Nephron progenitor cell (in vitro differentiated cells): ENCODE measurements around the gene TGM2.

Source experiments
- DNase-seq: peaks from one replicate; pipeline ENCODE4 v3.0.0; 2021
- H3K27ac Mint-ChIP-seq: 2 replicates; pipeline ENCODE4 v1.8.0; 2021; ENCODE audit warnings: mild to moderate bottlenecking, moderate library complexity, mixed read lengths
- H3K27me3 Mint-ChIP-seq: 2 replicates; pipeline ENCODE4 v1.8.0; 2021; ENCODE audit warnings: mild to moderate bottlenecking, low read depth, mixed read lengths; ENCODE audit not compliant: poor library complexity
- H3K36me3 Mint-ChIP-seq: 2 replicates; pipeline ENCODE4 v1.8.0; 2021; ENCODE audit warnings: low read depth, mixed read lengths
- H3K4me1 Mint-ChIP-seq: 2 replicates; pipeline ENCODE4 v1.8.0; 2021; ENCODE audit warnings: mixed read lengths
- H3K4me3 Mint-ChIP-seq: 2 replicates; pipeline ENCODE4 v1.8.0; 2021; ENCODE audit warnings: mild to moderate bottlenecking, moderate library complexity, mixed read lengths
- H3K9me3 Mint-ChIP-seq: 2 replicates; pipeline ENCODE4 v1.8.0; 2021; ENCODE audit warnings: mild to moderate bottlenecking, moderate library complexity, mixed read lengths
- TF ChIP-seq, protein P1 (sequence below): fragments of 200-600 bp; sonication (generic); IDR thresholded peaks from 2 replicates; pipeline ENCODE4 v1.5.0; 2021; ENCODE audit warnings: antibody characterized with exemption

Gene TGM2

DNA sequence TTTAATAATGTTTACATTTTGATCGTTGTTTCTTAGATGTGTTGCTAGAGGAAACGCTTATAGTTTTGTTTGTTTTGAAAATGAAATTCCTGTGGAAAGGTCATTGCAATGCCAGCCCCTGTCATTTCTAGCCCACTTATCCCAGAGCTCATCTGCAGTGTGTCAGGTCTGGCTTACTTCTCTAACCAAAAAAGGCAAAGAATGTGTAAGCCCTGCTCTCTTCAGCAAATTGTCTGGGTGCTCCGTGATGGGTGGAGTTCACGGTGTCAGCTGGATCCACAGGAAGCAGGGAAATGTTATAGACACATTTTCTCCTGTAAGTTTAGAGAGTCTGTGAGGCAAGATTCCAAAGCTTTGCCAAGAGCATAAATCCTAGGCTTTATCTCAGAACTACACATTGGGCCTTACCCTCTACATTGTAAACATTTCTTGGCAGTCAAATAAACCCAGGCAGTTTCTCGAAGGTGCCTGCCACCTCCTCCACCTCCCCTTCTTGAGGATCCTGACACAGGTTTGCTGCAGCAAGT, 80.6 kb downstream of the TGM2 start:
- Mint-ChIP-seq H3K4me3 (no peak overlapping the region), H3K27me3 (no peaks in the 10 kb centered on the region), H3K9me3 (peaks cover 35% of the 10 kb centered on the region), H3K36me3 (peaks cover 87% of the 10 kb centered on the region), H3K27ac (peak overlapping the region; percentile 90), H3K4me1 (peaks cover 29% of the 10 kb centered on the region)
- no peak for DNase-seq
- TF ChIP-seq, protein P1, sequence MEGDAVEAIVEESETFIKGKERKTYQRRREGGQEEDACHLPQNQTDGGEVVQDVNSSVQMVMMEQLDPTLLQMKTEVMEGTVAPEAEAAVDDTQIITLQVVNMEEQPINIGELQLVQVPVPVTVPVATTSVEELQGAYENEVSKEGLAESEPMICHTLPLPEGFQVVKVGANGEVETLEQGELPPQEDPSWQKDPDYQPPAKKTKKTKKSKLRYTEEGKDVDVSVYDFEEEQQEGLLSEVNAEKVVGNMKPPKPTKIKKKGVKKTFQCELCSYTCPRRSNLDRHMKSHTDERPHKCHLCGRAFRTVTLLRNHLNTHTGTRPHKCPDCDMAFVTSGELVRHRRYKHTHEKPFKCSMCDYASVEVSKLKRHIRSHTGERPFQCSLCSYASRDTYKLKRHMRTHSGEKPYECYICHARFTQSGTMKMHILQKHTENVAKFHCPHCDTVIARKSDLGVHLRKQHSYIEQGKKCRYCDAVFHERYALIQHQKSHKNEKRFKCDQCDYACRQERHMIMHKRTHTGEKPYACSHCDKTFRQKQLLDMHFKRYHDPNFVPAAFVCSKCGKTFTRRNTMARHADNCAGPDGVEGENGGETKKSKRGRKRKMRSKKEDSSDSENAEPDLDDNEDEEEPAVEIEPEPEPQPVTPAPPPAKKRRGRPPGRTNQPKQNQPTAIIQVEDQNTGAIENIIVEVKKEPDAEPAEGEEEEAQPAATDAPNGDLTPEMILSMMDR: no peak

DNA sequence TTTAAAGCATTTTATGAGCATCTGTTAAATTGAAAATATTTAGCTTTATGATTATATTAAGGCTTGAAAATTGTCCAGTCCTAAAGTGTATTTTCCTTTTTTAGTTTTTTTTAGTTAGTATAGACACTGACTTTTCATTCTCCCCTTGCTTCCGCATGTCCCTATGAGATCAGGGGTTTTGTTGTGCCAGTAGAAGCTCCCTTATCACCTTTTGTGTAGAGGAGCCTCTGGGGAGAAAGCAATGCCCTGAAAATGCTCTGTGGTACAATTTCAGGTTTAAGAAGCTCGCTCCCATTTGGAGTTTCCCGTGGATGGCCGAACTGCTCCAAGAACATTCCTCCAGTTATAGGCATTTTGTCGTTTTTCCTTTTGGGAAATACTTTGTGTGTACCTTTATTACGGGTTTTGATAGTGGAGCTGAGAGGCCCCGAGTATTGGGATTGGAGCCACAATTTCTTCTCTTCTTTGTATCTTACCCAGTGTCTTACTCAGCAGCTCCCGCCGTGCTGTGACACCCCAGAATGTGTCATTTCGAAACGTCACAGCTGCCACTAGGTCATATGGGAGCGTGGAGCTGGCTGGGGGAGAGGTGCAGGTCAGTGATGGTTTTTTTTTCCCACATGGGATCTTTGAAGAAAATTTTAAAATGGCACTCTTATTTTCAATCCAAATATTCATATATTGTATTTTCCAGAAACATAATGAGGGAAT, 81.6 kb downstream of the TGM2 start:
- Mint-ChIP-seq H3K27ac (peak overlapping the region; percentile 90), H3K4me3 (no peak overlapping the region), H3K27me3 (no peaks in the 10 kb centered on the region), H3K36me3 (peaks cover 90% of the 10 kb centered on the region), H3K4me1 (peaks cover 30% of the 10 kb centered on the region), H3K9me3 (peaks cover 45% of the 10 kb centered on the region)
- TF ChIP-seq, protein P1: no peak
- no peak for DNase-seq

DNA sequence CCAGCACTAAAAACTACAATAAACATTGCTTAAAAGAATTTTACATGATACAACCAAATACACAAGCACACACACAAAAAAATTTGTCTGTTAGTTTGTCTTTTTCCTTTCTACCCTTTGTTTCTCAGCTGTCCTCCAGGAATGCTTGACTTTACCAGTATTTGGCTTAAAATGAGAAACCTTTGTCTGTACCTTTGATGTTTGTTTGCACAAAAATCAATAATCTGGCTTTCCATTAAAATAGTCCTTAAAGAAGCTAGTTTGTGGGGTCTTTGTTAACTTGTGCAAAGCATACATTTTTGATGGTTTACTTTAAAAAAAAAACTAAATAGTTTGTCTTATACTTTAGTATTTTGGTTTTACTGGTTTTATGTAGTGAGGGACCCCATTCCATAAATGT, 82.2 kb downstream of the TGM2 start:
- peaks cover 45% of the 10 kb centered on the region for H3K9me3 Mint-ChIP-seq
- no peaks in the 10 kb centered on the region for H3K27me3 Mint-ChIP-seq
- DNase-seq: no peak
- no peak overlapping the region for H3K4me3 Mint-ChIP-seq
- peaks cover 90% of the 10 kb centered on the region for H3K36me3 Mint-ChIP-seq
- TF ChIP-seq, protein P1: no peak
- H3K27ac Mint-ChIP-seq: no peak overlapping the region
- H3K4me1 Mint-ChIP-seq: peaks cover 34% of the 10 kb centered on the region

DNA sequence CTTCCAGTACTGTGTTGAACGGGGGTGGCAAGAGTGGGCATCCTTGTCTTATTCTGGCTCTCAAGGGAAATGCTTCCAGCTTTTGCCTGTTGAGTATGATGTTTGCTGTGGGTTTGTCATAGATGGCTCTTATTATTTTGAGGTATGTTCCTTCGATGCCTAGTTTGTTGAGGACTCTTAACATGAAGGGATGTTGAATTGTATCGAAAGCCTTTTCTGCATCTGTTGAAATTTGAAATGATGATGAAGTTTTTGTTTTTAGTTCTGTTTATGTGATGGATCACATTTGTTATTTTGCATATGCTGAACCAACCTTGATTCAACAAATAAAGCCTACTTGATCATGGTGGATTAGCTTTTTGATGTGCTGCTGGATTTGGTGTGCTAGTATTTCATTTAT, 83.5 kb downstream of the TGM2 start:
- H3K36me3 Mint-ChIP-seq: peaks cover 85% of the 10 kb centered on the region
- TF ChIP-seq, protein P1: no peak
- H3K4me1 Mint-ChIP-seq: peaks cover 41% of the 10 kb centered on the region
- H3K27me3 Mint-ChIP-seq: no peaks in the 10 kb centered on the region
- no peak overlapping the region for H3K4me3 Mint-ChIP-seq
- no peak for DNase-seq
- H3K9me3 Mint-ChIP-seq: peaks cover 45% of the 10 kb centered on the region
- no peak overlapping the region for H3K27ac Mint-ChIP-seq

DNA sequence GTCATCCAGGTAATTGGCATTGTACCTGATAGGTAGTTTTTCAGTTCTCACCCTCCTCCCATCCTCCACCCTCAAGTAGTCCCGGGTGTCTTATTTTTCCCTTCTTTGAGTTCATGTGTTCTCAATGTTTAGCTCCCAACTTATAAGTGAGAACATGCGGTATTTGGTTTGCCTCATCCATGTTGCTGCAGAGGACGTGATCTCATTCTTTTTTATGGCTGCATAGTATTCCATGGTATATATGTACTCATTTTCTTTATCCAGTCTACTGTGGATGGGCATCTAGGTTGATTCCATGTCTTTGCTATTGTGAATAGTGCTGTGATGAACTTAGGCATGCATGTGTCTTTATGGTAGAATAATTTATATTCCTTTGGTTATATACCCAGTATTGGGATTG, 85.7 kb downstream of the TGM2 start:
- DNase-seq: no peak
- no peaks in the 10 kb centered on the region for H3K27me3 Mint-ChIP-seq
- TF ChIP-seq, protein P1: no peak
- peaks cover 70% of the 10 kb centered on the region for H3K36me3 Mint-ChIP-seq
- peaks cover 45% of the 10 kb centered on the region for H3K9me3 Mint-ChIP-seq
- H3K4me1 Mint-ChIP-seq: peaks cover 45% of the 10 kb centered on the region
- no peak overlapping the region for H3K4me3 Mint-ChIP-seq
- H3K27ac Mint-ChIP-seq: no peak overlapping the region

DNA sequence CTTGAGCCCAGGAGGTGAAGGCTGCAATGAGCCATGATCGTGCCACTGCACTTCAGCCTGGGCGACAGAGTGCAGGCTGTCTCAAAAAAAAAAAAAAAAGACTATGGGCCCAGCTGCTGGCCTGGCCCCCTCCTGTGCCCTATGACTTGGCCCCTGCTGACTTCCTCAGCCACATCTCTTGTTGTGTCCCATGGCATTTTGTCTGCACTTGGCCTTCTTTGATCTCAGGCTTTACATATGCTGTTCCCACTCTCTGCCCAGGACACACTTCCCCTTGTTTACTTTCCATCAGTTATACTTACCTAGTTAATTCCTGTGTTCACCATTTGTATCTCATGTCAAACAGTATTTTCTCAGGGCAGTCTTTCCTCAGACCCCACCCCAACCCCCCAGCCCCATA, 87.0 kb downstream of the TGM2 start:
- H3K27ac Mint-ChIP-seq: no peak overlapping the region
- TF ChIP-seq, protein P1: no peak
- no peak for DNase-seq
- H3K27me3 Mint-ChIP-seq: no peaks in the 10 kb centered on the region
- peaks cover 44% of the 10 kb centered on the region for H3K4me1 Mint-ChIP-seq
- peaks cover 63% of the 10 kb centered on the region for H3K36me3 Mint-ChIP-seq
- H3K4me3 Mint-ChIP-seq: no peak overlapping the region
- peaks cover 45% of the 10 kb centered on the region for H3K9me3 Mint-ChIP-seq
